Germinal center (tissue), 1 donor: Measurements from ENCODE around the gene NEURL1B.
"Not testable (repeated sequence)": the region's sequence is repeated elsewhere in the genome, so short reads cannot be mapped to it uniquely, and the experiment has no call there.

Experiments
- DNase-seq: peaks from one replicate; pipeline ENCODE4 v3.0.0; 2012; ENCODE audit warnings: mixed read lengths, low spot score

Gene NEURL1B

DNA sequence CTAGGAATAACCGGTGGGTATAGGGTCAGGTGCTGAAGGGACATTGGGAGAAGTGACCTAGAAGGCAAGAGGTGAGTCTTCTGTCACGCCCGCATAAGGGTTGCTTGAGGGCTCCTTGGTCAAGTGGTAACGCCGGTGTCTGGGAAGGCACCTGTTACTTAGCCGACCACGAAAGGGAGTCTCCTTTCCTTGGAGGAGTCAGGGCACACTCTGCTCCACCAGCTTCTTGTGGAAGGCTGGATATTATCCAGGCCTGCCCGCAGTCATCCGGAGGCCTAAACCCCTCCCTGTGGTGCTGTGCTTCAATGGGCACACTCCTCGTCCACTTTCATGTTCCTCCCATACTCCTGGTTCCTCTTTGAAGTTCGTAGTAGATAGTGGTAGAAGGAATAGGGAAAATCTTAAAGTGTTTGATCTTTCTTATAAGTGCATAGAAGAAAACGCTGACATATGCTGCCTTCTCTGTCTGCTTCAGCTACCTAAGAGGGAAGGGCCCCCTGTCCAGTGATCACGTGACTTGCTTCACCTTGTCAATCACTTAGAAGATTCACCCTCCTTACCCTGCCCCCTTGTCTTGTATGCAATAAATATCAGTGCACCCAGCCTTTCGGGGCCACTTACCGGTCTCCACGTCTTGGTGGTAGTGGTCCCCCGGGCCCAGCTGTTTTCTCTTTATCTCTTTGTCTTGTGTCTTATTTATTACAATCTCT lies 16.6 kb downstream of the NEURL1B start:
- not testable (repeated sequence) for DNase-seq

DNA sequence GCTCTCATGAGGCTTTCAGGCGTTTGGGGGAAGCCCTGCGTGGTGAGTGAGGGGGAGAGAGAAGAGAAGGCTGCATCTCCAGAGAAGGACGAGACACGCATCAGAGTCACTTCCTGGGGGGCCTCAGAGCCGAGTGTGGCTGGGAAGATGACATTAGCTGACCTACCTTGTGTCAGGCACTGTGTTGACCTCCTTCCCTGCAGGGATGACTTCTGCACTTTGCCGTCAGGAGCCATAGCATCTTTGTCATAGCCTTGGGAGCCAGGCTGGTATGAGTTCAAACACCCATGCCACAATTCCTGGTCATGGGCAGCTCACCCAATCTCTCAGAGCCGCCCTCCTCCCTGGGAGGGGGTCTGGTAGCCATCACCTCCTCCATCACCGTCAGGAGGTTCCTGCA lies 17.3 kb downstream of the NEURL1B start:
- no peak for DNase-seq

DNA sequence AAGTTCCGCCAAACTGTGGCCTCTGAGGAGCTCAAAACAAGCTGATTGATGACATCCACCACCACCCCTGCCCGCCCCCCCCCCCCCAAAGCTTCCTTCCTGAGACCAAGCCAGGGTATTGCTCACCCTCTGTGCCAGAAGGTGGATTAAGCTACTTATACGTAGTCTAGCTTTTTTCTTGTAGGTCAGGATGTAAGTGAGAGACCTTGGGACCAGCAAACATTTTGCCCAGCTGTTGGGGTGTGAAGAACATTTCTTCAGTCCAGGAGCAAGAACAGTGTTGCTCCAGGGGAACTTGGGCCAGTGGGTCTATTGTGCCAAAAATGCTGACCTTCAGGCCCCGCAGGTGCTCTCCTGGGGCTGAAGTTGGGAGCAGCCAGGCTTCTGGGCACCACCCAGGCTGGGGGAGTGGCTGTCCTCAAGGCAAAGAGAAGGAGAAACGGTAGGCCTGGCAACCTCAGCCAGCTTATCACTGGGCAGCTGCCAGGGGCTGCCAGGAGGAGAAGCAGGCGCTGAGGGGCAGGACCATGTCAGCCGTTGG lies 18.0 kb downstream of the NEURL1B start:
- no peak for DNase-seq

DNA sequence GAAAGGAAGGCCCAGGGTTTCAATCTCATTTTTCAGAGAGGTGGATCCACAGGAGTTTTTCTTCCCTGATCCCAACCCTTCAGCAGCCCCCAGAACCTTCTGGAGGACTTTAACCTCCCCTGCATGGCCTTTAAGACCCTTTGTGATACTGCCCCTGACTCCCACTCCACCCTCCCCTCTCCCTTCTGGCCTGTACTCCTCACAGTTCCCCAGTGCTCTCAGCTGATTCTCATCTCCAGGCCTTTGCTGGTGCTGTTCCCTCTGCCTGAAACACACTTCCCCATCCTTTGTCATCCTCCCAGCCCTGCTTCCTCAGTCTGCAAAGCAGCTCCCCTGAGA lies 18.5 kb downstream of the NEURL1B start:
- DNase-seq: no peak

DNA sequence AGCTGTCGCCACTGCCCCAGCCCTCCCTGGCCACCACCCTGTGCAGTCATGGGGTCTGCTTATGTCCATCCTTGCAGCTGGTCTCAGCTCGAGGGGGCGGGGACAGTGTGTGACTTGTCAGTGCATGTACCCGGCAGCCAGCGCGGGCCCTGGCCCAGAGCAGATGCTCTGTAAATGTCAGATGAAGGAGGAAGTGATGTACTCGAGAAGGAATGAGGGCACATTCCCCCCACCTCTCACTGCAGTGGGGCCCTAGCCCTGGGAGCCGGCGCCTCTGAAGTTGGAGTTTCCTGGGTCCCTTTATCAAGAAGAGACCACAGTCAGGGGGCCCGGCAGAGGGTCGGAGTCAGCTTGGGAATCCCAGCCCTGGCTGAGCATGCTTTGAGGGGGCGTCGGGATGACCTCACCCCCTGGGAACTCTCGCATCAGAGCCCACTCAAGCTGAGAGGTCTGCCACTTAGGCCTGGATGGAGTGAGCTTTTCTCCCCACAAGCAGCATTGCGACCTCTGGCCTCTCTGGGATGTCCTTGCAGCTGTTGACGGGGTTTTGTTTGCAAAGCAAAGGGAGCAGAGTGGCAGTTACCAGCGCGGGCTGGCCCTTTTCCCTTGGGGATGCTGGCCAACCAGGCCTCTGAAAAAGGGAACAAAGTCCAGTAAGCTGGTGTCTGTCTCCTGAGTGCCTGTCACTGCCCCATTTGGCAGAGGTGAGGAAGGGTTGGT lies 19.0 kb downstream of the NEURL1B start:
- no peak for DNase-seq

- no peak for DNase-seq
These were observed 19.9 kb downstream of the NEURL1B start for GRCh38 chr5:172660974-172661373.

- no peak for DNase-seq
These were observed 20.5 kb downstream of the NEURL1B start for GRCh38 chr5:172661526-172661925.

- no peak for DNase-seq
These were observed 21.5 kb downstream of the NEURL1B start for GRCh38 chr5:172662596-172662995.

DNA sequence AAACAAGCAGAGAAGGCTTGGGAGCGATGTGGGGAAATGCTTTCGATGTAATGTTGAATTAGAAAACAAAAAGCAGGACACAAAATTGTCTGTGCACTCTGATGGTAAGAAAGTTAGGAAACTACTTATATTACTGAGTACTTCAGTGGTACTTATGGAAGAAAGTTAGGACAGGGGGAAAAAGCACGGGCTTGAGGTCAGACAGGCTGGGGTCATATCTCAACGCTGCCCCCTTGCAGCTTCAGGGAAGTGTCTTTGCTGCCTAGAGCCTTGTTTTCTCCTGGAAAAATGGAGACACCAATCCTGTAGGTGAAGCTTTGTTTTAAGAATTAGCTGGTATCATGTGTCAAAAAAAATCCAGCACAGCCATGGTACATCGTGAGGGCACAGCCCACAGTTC lies 23.0 kb downstream of the NEURL1B start:
- DNase-seq: no peak

- DNase-seq: no peak
These were observed 23.8 kb downstream of the NEURL1B start for GRCh38 chr5:172664681-172665541.

DNA sequence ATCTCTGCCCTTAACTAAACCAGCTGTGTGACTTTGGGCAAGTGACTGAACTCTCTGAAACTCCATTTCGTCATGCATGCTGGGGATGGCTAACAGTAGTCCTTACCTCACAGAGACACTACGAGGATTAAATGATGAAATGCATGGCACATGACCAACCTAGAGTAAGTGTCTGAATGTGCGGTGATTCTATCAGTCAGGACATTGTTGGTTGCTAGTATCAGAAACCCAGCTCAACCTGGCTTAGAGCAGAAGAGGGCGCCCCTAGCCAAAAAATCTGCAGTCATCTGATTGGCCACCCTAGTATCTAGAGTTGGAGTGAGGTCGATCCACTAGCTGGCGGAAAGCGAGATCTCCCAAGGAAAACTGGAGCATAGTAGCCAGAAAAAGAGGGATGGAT lies 25.2 kb downstream of the NEURL1B start:
- DNase-seq: no peak

DNA sequence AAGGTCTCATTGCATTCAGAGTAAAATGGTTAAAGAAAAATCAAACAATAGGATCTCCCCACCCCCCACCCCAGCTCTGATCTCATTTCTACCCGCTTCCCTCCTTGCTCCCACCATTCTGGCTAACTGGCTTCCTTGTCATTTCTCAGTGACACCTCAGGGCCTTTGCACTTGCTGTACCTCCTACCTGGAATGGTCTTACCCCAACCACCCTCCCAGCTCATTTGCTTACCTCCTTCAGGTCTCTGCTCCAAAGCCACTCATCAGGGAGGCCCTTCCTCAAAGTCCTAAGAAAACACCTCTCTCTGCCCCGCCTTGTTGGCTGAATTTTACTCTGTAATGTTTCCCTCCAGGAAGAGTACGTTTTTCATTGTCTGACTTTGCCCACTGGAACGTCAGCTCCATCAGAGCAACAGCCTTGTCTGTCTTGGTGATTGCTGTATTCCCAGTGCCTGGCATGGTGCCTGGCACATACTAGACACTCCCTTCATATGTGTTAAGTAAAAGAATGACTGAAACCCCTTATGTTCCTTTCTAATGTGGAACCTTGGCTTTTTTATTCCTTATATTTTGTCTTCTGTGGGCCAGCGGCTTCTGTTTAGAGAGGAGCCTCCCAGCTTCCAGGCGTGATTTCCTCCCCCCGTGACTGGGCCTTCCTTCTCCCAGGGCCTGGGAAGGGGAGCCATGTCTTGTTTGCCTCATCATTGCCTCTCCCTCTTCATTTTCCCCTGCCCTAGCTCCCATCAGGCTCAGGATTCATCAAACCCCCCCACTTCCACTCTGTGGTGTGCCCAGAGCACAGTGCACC lies 26.9 kb downstream of the NEURL1B start:
- DNase-seq: no peak

DNA sequence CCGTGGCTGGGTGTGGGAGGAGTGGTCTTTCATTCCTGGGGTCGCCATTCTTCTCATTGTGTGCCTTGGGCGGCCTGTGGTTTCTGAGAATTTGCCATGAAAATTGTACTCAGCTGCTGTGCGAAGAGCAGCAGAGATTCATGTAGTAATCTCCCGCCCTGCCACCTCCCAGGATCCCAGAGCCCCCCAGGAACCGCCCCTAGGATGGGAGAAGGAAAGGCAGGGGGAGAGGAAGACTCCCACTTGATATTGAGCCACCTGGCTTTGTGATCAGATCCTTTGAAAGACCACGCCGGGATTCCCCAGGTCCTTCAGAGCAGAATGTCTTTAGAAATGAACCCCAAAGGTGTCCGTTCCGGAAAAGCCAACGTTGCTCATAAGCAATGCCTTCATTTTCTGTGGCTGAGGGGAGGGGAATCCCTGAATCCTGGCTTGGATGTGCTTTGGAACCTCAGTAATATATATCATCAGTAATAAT lies 27.6 kb downstream of the NEURL1B start:
- DNase-seq: no peak

- no peak for DNase-seq
These were observed 28.4 kb downstream of the NEURL1B start for GRCh38 chr5:172669386-172670004.

- DNase-seq: no peak
These were observed 28.9 kb downstream of the NEURL1B start for GRCh38 chr5:172670005-172670402.

DNA sequence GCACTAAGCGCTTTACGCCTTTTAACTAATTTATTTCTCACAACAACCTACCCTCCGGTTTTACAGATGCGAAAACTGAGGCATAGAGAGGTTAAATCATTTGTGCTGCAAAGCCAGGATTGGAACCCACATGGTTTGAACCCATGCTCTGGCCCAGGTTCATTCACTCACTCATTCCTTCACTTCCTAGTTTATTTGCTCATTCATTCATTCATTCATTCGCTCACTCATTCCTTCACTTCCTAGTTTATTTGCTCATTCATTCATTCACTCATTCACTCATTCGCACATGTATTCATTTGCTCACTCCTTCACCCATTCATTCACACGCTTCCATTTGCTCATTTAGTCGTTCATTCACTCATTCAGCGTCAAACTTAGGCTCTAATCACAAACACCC lies 29.4 kb downstream of the NEURL1B start:
- no peak for DNase-seq

DNA sequence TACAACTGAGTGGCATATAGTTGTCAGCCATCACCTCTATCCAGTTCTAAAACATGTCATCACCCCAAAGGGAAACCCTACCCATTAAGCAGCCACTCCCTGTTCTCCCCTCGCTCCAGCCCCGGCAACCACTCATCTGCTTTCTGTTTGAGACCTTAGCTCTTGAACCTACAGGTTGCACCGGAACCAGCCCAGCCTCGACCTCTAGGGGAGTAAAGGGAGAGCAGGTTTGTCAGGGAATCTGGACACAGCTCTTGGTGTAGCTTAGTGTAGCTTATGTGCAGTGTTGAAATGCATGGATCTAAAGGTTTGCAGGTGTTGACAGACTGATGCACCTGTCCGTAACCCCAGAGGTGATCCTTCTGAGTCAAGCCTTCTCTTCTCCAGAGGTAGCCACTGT lies 30.0 kb downstream of the NEURL1B start:
- no peak for DNase-seq

GRCh38 chr5:172672681-172673080 lies 31.6 kb downstream of the NEURL1B start:
- DNase-seq: no peak

DNA sequence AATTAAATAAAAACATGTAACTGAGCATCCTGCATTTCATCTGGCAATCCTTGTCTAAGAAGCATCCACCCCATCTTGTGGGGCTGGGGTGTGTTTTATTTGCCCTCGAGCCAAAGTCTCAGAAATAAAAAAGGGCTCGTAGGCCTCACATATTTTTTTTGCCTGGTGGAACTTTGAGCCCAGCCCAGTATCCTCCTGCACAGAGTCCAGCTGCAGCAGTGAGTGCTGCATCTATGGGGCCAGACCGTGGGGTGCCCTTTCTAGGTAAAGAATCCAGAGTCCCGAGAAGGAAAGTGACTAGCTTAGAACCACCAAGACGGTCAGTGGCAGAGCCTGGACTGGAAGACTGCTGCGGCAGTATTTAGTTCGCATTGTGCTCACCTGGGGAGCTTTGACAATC lies 33.1 kb downstream of the NEURL1B start:
- no peak for DNase-seq

DNA sequence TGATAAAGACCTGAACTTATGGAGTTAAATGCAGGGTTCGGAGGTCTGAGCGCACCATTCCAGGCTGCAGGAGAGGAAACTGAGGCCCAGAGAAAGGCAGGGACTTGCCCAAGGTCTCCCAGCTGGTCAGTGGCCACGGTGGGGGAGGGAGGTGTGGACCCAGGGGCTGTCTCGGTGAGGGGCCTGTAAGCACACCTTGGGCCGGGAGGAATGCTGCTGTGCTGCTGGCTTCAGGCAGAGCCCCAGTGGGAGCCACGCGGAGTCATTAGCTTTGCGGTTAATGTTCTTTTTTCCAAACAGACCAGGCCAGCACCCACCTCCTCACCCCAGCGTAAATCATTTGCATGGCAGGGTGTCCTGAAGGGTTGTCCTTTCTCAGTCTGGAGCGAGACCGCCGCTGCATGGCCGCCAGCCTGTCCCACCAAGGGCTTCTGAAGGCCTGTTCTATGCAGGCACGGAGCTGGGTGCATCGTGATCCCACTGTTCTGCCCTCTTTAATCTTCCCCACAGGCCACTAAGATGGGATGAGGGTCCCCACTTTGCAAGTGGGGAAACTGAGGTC lies 35.9 kb downstream of the NEURL1B start:
- DNase-seq: no peak

- not testable (repeated sequence) for DNase-seq
These were observed 37.4 kb downstream of the NEURL1B start for GRCh38 chr5:172678362-172678874.
